HG03520 (cell line): Measurements from ENCODE around the gene FAS.

Experiments
- ATAC-seq: cut with Tn5 transposase; IDR thresholded peaks from one replicate; pipeline ENCODE4 v1.9.1; 2021; ENCODE audit warnings: mild to moderate bottlenecking, moderate library complexity; ENCODE audit not compliant: unreplicated experiment

FAS gene

GRCh38 chr10:89029785-89030437, 39.3 kb downstream of the FAS start:
- no peak for ATAC-seq

- ATAC-seq, result no peak
Measured at GRCh38 chr10:89030791-89031190, 40.2 kb downstream of the FAS start.

GRCh38 chr10:89032141-89032891, 41.7 kb downstream of the FAS start:
- no peak for ATAC-seq

GRCh38 chr10:89035461-89035860, 44.9 kb downstream of the FAS start:
- no peak for ATAC-seq

GRCh38 chr10:89037096-89037495, 46.5 kb downstream of the FAS start:
- no peak for ATAC-seq

- no peak for ATAC-seq
Measured at GRCh38 chr10:89042562-89042961, 52.0 kb downstream of the FAS start.

- no peak for ATAC-seq
Measured at GRCh38 chr10:89043052-89043451, 52.5 kb downstream of the FAS start.

GRCh38 chr10:89047397-89047796, 56.8 kb downstream of the FAS start:
- no peak for ATAC-seq

- ATAC-seq, result no peak
Measured at GRCh38 chr10:89051593-89051992, 61.0 kb downstream of the FAS start.

- no peak for ATAC-seq
Measured at GRCh38 chr10:89053555-89053954, 63.0 kb downstream of the FAS start.

GRCh38 chr10:89055159-89055558, 64.6 kb downstream of the FAS start:
- ATAC-seq, result no peak

GRCh38 chr10:89062861-89063260, 72.3 kb downstream of the FAS start:
- ATAC-seq, result no peak

- ATAC-seq, result no peak
Measured at GRCh38 chr10:89063465-89063864, 72.9 kb downstream of the FAS start.

GRCh38 chr10:89064748-89065147, 74.2 kb downstream of the FAS start:
- ATAC-seq, result no peak
